CD4-positive, alpha-beta T cell (primary cell): ENCODE measurements around the gene SCN8A. TPM values are rescaled to one million over a fixed set of nuclear protein-coding genes. Genes with fewer than 3 reads are reported as not detected.

Experiments used
- ATAC-seq: fragments of 200-7000 bp; cut with Tn5 transposase; one replicate; pipeline ENCODE4 v1.10.0; 2022; ENCODE audit warnings: mild to moderate bottlenecking; ENCODE audit not compliant: poor library complexity
- CTCF ChIA-PET: fragments of 350-600 bp; sonication (Branson Sonifier 250); formaldehyde crosslinking; loops from one replicate; lab custom pipeline; 2021; ENCODE audit warnings: antibody characterized with exemption, inconsistent platforms; lab: Charles Lee
- POLR2A ChIA-PET: fragments of 350-600 bp; sonication (Branson Sonifier 250); formaldehyde crosslinking; loops from one replicate; lab custom pipeline; 2021; ENCODE audit warnings: antibody characterized with exemption, inconsistent platforms; lab: Charles Lee
- DNase-seq, 14 experiments: peaks; one replicate each; pipeline ENCODE4 v3.0.0-alpha.2; 2013 to 2020; ENCODE audit warnings: mixed read lengths in 2 of 14
- H3K27ac ChIP-seq, 2 donors: one replicate each; pipeline versions ENCODE4 v1.5.1 to v1.7.0; 2013; ENCODE audit warnings: low read length in 2 of 2, low read depth in 1 of 2, mild to moderate bottlenecking in 1 of 2
- H3K27me3 ChIP-seq, 2 experiments: 1 replicate in 1 of 2; 2 replicates in 1 of 2; pipeline versions ENCODE4 v1.6.1 to v1.7.0; 2013; ENCODE audit warnings: low read length in 2 of 2, control low read depth in 1 of 2, mild to moderate bottlenecking in 1 of 2, moderate library complexity in 1 of 2; ENCODE audit not compliant: insufficient read depth in 2 of 2, control insufficient read depth in 1 of 2
- H3K36me3 ChIP-seq: one replicate; pipeline ENCODE4 v1.6.1; 2013; ENCODE audit warnings: low read length, control low read depth; ENCODE audit not compliant: insufficient read depth
- H3K4me1 ChIP-seq: one replicate; pipeline ENCODE4 v1.6.1; 2013; ENCODE audit warnings: low read length, control low read depth; ENCODE audit not compliant: insufficient read depth
- H3K4me3 ChIP-seq: one replicate; pipeline ENCODE4 v1.5.1; 2013; ENCODE audit warnings: mild to moderate bottlenecking, low read length, moderate library complexity
- H3K9me3 ChIP-seq, 2 experiments: 1 replicate in 1 of 2; 2 replicates in 1 of 2; pipeline versions ENCODE4 v1.6.1 to v1.7.0; 2013; ENCODE audit warnings: low read length in 2 of 2, mild to moderate bottlenecking in 2 of 2, control low read depth in 1 of 2, moderate library complexity in 1 of 2; ENCODE audit not compliant: control insufficient read depth in 1 of 2, insufficient read depth in 1 of 2
- H3K27ac Mint-ChIP-seq: one replicate; pipeline ENCODE4 v1.8.0; 2020; ENCODE audit warnings: mixed read lengths
- H3K27me3 Mint-ChIP-seq: one replicate; pipeline ENCODE4 v1.8.0; 2021; ENCODE audit warnings: mixed read lengths
- H3K36me3 Mint-ChIP-seq: one replicate; pipeline ENCODE4 v1.8.0; 2021; ENCODE audit warnings: low read depth, mixed read lengths
- H3K4me1 Mint-ChIP-seq: one replicate; pipeline ENCODE4 v1.8.0; 2021; ENCODE audit warnings: low read depth, mixed read lengths
- H3K4me3 Mint-ChIP-seq: one replicate; pipeline ENCODE4 v1.8.0; 2020; ENCODE audit warnings: mild to moderate bottlenecking, mixed read lengths
- H3K9me3 Mint-ChIP-seq: one replicate; pipeline ENCODE4 v1.8.0; 2020; ENCODE audit warnings: mixed read lengths
- intact Hi-C, 2 experiments: fragments of 100-400 bp; cut with DNase I in 1 of 2; cut with micrococcal nuclease in 1 of 2; formaldehyde crosslinking; loops; one replicate each; pipeline versions ENCODE4 v1.15.1 to v1.9.0; 2023 to 2025; cut with DNase I, micrococcal nuclease
- total RNA-seq, 174 experiments: library from RNA in 2 of 174; stranded (reverse) in 2 of 174; gene quantifications; one replicate each; pipeline ENCODE4 v1.2.3 and lab custom pipeline; 2021 to 2026
- TF ChIP-seq, protein P1 (sequence below): fragments of 200-600 bp; IDR thresholded peaks from one replicate; pipeline ENCODE4 v1.8.0; 2022; ENCODE audit warnings: antibody characterized with exemption, mild to moderate bottlenecking

The SCN8A gene
- total RNA-seq, 2 experiments from 2014 or later: 0.14 to 0.36 TPM

DNA sequence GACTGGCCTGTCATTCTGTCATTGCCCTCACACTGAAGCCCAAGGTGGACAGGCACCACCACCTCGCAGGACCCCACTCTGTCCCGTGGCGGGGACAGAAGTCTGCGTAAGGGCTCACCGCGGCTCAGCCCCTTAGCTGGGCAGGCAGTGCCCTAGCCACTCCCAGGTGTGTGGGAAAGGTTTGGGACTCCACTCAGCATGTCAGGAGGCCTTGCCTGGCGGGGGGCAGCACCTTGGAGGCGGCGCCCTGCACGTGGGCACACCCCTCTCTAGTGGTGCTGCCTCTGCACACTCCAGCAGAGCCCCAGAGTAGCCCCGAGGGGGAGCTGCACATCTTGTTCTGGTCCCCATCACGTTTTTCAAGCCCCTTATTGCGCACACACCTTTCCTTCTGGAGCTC is 221.8 kb downstream of the SCN8A start:
- intact Hi-C loops: no loop called here
- Mint-ChIP-seq H3K27ac (no peak overlapping the region), H3K27me3 (no peaks in the 10 kb centered on the region), H3K4me1 (peaks cover 10% of the 10 kb centered on the region), H3K9me3 (no peaks in the 10 kb centered on the region), H3K36me3 (no peaks in the 10 kb centered on the region), H3K4me3 (peak overlapping the region; percentile 71)
- no peak overlapping the region for H3K4me3 ChIP-seq
- H3K9me3 ChIP-seq: no peaks in the 10 kb centered on the region
- H3K27ac ChIP-seq: no peak overlapping the region
- TF ChIP-seq, protein P1, sequence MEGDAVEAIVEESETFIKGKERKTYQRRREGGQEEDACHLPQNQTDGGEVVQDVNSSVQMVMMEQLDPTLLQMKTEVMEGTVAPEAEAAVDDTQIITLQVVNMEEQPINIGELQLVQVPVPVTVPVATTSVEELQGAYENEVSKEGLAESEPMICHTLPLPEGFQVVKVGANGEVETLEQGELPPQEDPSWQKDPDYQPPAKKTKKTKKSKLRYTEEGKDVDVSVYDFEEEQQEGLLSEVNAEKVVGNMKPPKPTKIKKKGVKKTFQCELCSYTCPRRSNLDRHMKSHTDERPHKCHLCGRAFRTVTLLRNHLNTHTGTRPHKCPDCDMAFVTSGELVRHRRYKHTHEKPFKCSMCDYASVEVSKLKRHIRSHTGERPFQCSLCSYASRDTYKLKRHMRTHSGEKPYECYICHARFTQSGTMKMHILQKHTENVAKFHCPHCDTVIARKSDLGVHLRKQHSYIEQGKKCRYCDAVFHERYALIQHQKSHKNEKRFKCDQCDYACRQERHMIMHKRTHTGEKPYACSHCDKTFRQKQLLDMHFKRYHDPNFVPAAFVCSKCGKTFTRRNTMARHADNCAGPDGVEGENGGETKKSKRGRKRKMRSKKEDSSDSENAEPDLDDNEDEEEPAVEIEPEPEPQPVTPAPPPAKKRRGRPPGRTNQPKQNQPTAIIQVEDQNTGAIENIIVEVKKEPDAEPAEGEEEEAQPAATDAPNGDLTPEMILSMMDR: no peak
- ATAC-seq (no peak), DNase-seq (peak in 1 of 14 experiments; percentile 21)
- H3K27me3 ChIP-seq: peaks cover 0 to 4% of the 10 kb centered on the region in 2 experiments
- POLR2A ChIA-PET: interaction anchor here (1.5 kb wide), 1 partner anchor 8 kb away, joined by 6 read pairs; no protein-coding TSS in a partner anchor
- no peaks in the 10 kb centered on the region for H3K36me3 ChIP-seq
- CTCF ChIA-PET: interaction anchor here (2.6 kb wide), 1 partner anchor 11 kb away, joined by 19 read pairs; no protein-coding TSS in a partner anchor
- H3K4me1 ChIP-seq: peaks cover 13% of the 10 kb centered on the region

DNA sequence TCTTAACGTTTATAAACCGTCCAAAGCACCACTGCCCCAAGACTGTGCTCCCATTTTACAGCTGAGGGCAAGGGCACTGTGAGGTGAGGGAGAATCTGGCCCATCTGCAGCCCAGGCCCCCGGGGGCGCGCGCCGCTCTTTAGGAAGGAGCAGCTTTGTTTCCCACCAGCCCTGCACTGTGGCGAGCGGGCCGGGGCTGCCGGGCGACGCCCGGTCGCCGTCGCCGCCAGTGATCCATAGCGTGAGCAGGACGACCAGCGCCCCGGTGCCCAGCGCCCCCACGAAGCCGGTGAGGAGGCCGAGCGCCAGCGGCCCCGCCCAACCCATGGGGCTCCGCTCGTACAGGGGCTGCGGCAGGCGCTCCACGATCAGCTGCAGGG is 222.9 kb downstream of the SCN8A start:
- Histone ChIP-seq H3K27me3 (peaks cover 0 to 4% of the 10 kb centered on the region in 2 experiments), H3K4me1 (peaks cover 13% of the 10 kb centered on the region), H3K9me3 (no peaks in the 10 kb centered on the region), H3K27ac (no peak overlapping the region), H3K4me3 (peak overlapping the region; percentile 35), H3K36me3 (no peaks in the 10 kb centered on the region)
- DNase-seq: no peak
- Mint-ChIP-seq H3K36me3 (no peaks in the 10 kb centered on the region), H3K4me1 (peaks cover 10% of the 10 kb centered on the region), H3K4me3 (peak overlapping the region; percentile 56), H3K27ac (no peak overlapping the region), H3K9me3 (no peaks in the 10 kb centered on the region), H3K27me3 (no peaks in the 10 kb centered on the region)
- TF ChIP-seq, protein P1: no peak
- CTCF ChIA-PET: interaction anchor here (2.6 kb wide), 1 partner anchor 10 kb away, joined by 19 read pairs; no protein-coding TSS in a partner anchor
- ATAC-seq: no peak
- POLR2A ChIA-PET: interaction anchor here (1.0 to 1.4 kb wide), 2 partner anchors 10 to 13 kb away, joined by 4 to 7 read pairs; no protein-coding TSS in a partner anchor
- intact Hi-C loops: loop anchor here in 1 of 2 experiments (2.0 kb wide), 2 partner anchors 137 to 393 kb away; partner anchors contain the start of gene ACVR1B

DNA sequence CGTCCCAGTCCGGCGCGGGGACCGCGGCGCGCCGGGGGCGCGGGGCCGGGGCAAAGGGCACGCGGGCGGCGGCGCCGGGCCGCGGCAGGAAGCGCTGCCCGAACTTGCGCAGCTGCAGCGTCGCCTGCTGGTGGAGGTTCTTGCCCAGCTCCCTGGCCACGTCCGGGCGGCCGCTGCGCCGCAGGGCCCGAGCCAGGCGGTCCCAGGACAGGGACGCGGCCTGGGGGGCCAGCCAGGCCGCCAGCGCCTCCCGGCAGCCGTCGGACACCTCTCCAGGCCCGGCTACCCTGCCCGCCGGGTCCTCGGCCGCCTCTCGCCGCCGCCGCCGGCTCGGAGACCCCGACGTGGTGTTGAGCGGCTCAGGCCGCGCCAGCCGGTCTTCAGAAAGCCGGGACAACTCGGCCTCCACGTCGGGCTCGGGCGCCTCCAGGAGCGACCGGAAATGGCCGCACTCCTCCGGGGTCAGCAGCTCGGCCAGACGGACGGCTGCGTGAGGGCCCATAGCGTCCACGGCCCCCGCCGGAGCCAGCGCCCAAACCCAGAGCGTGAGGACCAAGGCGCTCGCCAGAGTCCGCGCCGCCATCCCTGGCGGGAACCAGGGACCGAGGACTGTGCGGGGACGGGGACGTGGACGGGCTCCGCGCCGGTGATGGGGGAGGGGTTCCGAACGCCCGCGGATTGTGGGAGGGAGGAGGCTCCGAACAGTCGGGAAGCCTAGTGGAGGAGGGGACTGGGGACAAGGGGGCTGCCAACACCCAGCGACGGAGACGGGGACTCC is 223.5 kb downstream of the SCN8A start:
- DNase-seq (peak; percentile 36 to 87 (median 63)), ATAC-seq (peak; percentile 89)
- TF ChIP-seq, protein P1: peak; percentile 38
- H3K27me3 ChIP-seq: peaks cover 0 to 4% of the 10 kb centered on the region in 2 experiments
- peak overlapping the region; percentile 45 for H3K27ac Mint-ChIP-seq
- H3K4me3 ChIP-seq: peak overlapping the region; percentile 52
- H3K9me3 ChIP-seq: no peaks in the 10 kb centered on the region
- ChIA-PET POLR2A (interaction anchor here (0.7 to 1.4 kb wide), 3 partner anchors 9 to 12 kb away, joined by 4 to 7 read pairs (median 4); no protein-coding TSS in a partner anchor), CTCF (interaction anchor here (2.6 kb wide), 1 partner anchor 9 kb away, joined by 19 read pairs; no protein-coding TSS in a partner anchor)
- no peak overlapping the region for H3K27ac ChIP-seq
- peaks cover 17% of the 10 kb centered on the region for H3K4me1 ChIP-seq
- no peaks in the 10 kb centered on the region for H3K36me3 Mint-ChIP-seq
- H3K27me3 Mint-ChIP-seq: no peaks in the 10 kb centered on the region
- peak overlapping the region; percentile 87 for H3K4me3 Mint-ChIP-seq
- no peaks in the 10 kb centered on the region for H3K9me3 Mint-ChIP-seq
- intact Hi-C loops: loop anchor here in 1 of 2 experiments (2.0 kb wide), 2 partner anchors 136 to 394 kb away; partner anchors contain the start of gene ACVR1B
- H3K4me1 Mint-ChIP-seq: peaks cover 10% of the 10 kb centered on the region
- H3K36me3 ChIP-seq: no peaks in the 10 kb centered on the region
